K562 (cell line): Measurements from ENCODE around the gene NAP1L1. TPM values are rescaled to one million over a fixed set of nuclear protein-coding genes. Genes with fewer than 3 reads are reported as not detected.
A peak's percentile ranks its signal among the peaks of the same experiment; 100 is the strongest.

Experiments
- ARNT ChIP-seq, 2 experiments: fragments of 450-650 bp; IDR thresholded peaks; 2 replicates each; pipeline ENCODE4 v1.6.1; 2016; ENCODE audit warnings: mild to moderate bottlenecking in 1 of 2
- BHLHE40 ChIP-seq: IDR thresholded peaks from 2 replicates; pipeline ENCODE4 v1.6.1; 2011; ENCODE audit warnings: low read length, improper control_type of control experiment
- FOXA3 ChIP-seq, 2 experiments: fragments of 450-650 bp in 1 of 2; sonication (generic) in 1 of 2; formaldehyde crosslinking; IDR thresholded peaks in 1 of 2; conservative IDR thresholded peaks in 1 of 2; 2 replicates each; pipeline versions ENCODE4 v1.4.0 to v1.8.0; 2020 to 2022; ENCODE audit warnings: mild to moderate bottlenecking in 2 of 2, missing genetic modification reagents in 1 of 2
- FOXP1 ChIP-seq: sonication (generic); formaldehyde crosslinking; IDR thresholded peaks from 2 replicates; pipeline ENCODE4 v1.8.0; 2022; ENCODE audit warnings: mild to moderate bottlenecking, missing genetic modification reagents
- JUN ChIP-seq, 2 experiments: sonication (generic) in 1 of 2; formaldehyde crosslinking in 1 of 2; IDR thresholded peaks; 2 replicates each; pipeline versions ENCODE4 v1.6.1 to v1.8.0; 2012 to 2022; ENCODE audit warnings: borderline replicate concordance in 2 of 2, mild to moderate bottlenecking in 2 of 2, improper control_type of control experiment in 1 of 2, low read depth in 1 of 2, low read length in 1 of 2, missing genetic modification reagents in 1 of 2
- KAT8 ChIP-seq: fragments of 450-650 bp; IDR thresholded peaks from 2 replicates; pipeline ENCODE4 v1.6.1; 2016; ENCODE audit warnings: low read depth, mild to moderate bottlenecking
- KLF1 ChIP-seq: fragments of 450-650 bp; IDR thresholded peaks from 2 replicates; pipeline ENCODE4 v1.6.1; 2016; ENCODE audit warnings: missing genetic modification characterization, missing compliant biosample characterization
- LARP7 ChIP-seq: fragments of 450-650 bp; IDR thresholded peaks from 2 replicates; pipeline ENCODE4 v1.6.1; 2016
- LEF1 ChIP-seq: fragments of 450-650 bp; IDR thresholded peaks from 2 replicates; pipeline ENCODE4 v1.6.1; 2016; ENCODE audit warnings: mild to moderate bottlenecking
- NFE2 ChIP-seq: IDR thresholded peaks from 2 replicates; pipeline ENCODE4 v1.6.1; 2014; ENCODE audit warnings: antibody characterized with exemption, low read depth
- RBBP5 ChIP-seq: fragments of 200-600 bp; sonication (generic); IDR thresholded peaks from 2 replicates; pipeline ENCODE4 v1.6.1; 2012; ENCODE audit warnings: borderline replicate concordance, mild to moderate bottlenecking, low read length, control low read depth, inconsistent platforms; ENCODE audit not compliant: insufficient read depth, poor library complexity, severe bottlenecking
- SAP30 ChIP-seq: fragments of 200-600 bp; sonication (generic); IDR thresholded peaks from 2 replicates; pipeline ENCODE4 v1.6.1; 2012; ENCODE audit warnings: borderline replicate concordance, low read depth, mild to moderate bottlenecking, moderate library complexity, low read length, control low read depth, inconsistent platforms; ENCODE audit not compliant: insufficient read depth, poor library complexity, severe bottlenecking
- SLC30A9 ChIP-seq: fragments of 250-450 bp; sonication (Bioruptor Pico); IDR thresholded peaks from 2 replicates; pipeline ENCODE4 v1.8.0; 2022; ENCODE audit warnings: mild to moderate bottlenecking, moderate library complexity
- SMARCA4 ChIP-seq: fragments of 450-650 bp; IDR thresholded peaks from 2 replicates; pipeline ENCODE4 v1.6.1; 2016
- SRSF3 ChIP-seq: fragments of 200-400 bp; formaldehyde crosslinking; IDR thresholded peaks from 2 replicates; pipeline ENCODE4 v1.6.1; 2016; ENCODE audit warnings: mild to moderate bottlenecking, low read length, moderate library complexity; ENCODE audit not compliant: insufficient read depth
- YY1 ChIP-seq, 3 experiments: IDR thresholded peaks; 2 replicates each; pipeline ENCODE4 v1.6.1; 2011; ENCODE audit warnings: low read length in 2 of 3, mild to moderate bottlenecking in 2 of 3, moderate library complexity in 2 of 3, borderline replicate concordance in 1 of 3, control low read depth in 1 of 3, low read depth in 1 of 3; ENCODE audit not compliant: insufficient read depth in 3 of 3, insufficient replicate concordance in 2 of 3, control insufficient read depth in 1 of 3, insufficient read length in 1 of 3; ENCODE audit errors: extremely low read depth in 1 of 3
- ZFX ChIP-seq: sonication (generic); formaldehyde crosslinking; IDR thresholded peaks from 2 replicates; pipeline ENCODE4 v1.8.0; 2022; ENCODE audit warnings: mild to moderate bottlenecking, missing genetic modification reagents, moderate library complexity
- ZNF324 ChIP-seq: fragments of 250-450 bp; sonication (Bioruptor Pico); IDR thresholded peaks from 2 replicates; pipeline ENCODE4 v1.4.0; 2020; ENCODE audit warnings: mild to moderate bottlenecking
- polyA plus RNA-seq, 8 experiments: library from polyadenylated mRNA; depleted of rRNA in 4 of 8; stranded (reverse) in 5 of 8; unstranded in 3 of 8; fragments of >200 nt; fragmentation: Nextera tagmentation in 2 of 8; fragmentation: Illumina TruSeq in 1 of 8; extraction: Ambion mirVana in 2 of 8; extraction: Trizol in 1 of 8; gene quantifications; 2 replicates each; pipeline versions ENCODE4 v1.2.1 to v1.2.3, GENCODE V29; 2011 to 2014; ENCODE audit warnings: inconsistent platforms in 1 of 8, missing spikeins in 1 of 8
- total RNA-seq, 7 experiments: library from RNA; depleted of rRNA in 6 of 7; stranded (reverse); fragments of >200 nt in 6 of 7; fragmentation: Illumina TruSeq in 2 of 7; extraction: Trizol in 2 of 7; gene quantifications; 2 replicates each; pipeline versions ENCODE4 v1.2.1 to v1.2.3, GENCODE V29; 2011 to 2021; ENCODE audit warnings: low replicate concordance in 1 of 7
- TF ChIP-seq, protein P1 (sequence below): fragments of 250-450 bp; sonication (Bioruptor Pico); IDR thresholded peaks from 2 replicates; pipeline ENCODE4 v1.8.0; 2022; ENCODE audit warnings: inconsistent platforms, mild to moderate bottlenecking, moderate library complexity, borderline replicate concordance
- TF ChIP-seq, protein P2 (sequence below): sonication (generic); formaldehyde crosslinking; IDR thresholded peaks from 2 replicates; pipeline ENCODE4 v1.8.0; 2023; ENCODE audit warnings: mild to moderate bottlenecking, missing genetic modification reagents
- TF ChIP-seq, protein P3 (sequence below): fragments of 450-650 bp; IDR thresholded peaks from 2 replicates; pipeline ENCODE4 v1.6.1; 2016; ENCODE audit warnings: low read depth, mild to moderate bottlenecking, moderate library complexity
- TF ChIP-seq, protein P4 (sequence below), 2 experiments: fragments of 450-650 bp; IDR thresholded peaks; 2 replicates each; pipeline ENCODE4 v1.6.1; 2016

Gene NAP1L1
- total and polyA plus RNA-seq, 9 of the 15 experiments (the other 6 are each of a cell fraction or from before 2014, with no cell fraction given) = 287 to 747 (median 450) TPM

DNA sequence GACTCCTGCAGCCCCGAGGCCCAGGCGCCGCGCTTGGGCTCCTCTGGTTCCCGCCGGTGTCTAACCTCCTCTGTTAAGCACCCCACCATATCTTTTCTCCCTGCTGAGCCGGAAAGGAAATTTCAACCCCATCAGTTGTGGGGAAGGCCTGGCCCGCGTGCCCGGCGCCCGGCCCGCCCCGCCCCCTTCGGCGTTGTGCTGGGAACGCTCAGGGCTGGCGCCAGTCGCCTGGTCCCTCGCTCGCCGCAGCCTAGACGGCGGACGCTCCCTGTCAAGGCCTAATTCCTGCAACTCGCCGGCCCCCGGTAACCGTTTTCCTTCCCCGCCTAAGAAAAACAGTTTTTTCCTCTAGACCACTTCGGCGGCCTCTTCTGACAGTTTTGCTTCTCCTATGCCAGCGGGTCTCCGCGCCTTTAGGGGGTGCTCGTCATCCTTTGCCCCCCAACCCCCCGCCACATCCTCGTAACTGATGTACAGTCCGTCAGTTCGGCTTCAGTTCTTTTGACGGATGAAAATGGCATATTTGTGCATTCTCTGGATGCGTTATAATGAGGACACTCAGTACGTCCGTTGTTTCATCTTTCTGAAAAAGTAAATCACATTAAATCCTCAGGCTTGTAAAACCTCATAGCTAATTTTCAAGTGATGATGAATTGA, 506 bp upstream of the NAP1L1 start (continued):
- TF ChIP-seq, protein P1, sequence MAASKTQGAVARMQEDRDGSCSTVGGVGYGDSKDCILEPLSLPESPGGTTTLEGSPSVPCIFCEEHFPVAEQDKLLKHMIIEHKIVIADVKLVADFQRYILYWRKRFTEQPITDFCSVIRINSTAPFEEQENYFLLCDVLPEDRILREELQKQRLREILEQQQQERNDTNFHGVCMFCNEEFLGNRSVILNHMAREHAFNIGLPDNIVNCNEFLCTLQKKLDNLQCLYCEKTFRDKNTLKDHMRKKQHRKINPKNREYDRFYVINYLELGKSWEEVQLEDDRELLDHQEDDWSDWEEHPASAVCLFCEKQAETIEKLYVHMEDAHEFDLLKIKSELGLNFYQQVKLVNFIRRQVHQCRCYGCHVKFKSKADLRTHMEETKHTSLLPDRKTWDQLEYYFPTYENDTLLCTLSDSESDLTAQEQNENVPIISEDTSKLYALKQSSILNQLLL (CRISPR knock-in tag) = no peak
- TF ChIP-seq SRSF3 (no peak), RBBP5 (peak; percentile 12), ZFX (CRISPR knock-in tag) (0 out of 2 replicates have a peak, but pooled peaks have one; percentile 25), LEF1 (no peak), FOXA3 (CRISPR knock-in tag; conservative IDR thresholded peaks at IDR 0.05 in 1 of 2, IDR thresholded peaks at IDR 0.05 in 1 of 2) (peak in 1 of 2 experiments; percentile 46; a peak in 1 of 4 replicates), FOXP1 (CRISPR knock-in tag) (0 out of 2 replicates have a peak, but pooled peaks have one; percentile 53), KLF1 (no peak), SLC30A9 (no peak), KAT8 (no peak), SAP30 (peak; percentile 42), JUN (IDR thresholded peaks at IDR 0.05; ENCODE audit: borderline replicate concordance, low read depth, low read length) (no peak), JUN (CRISPR knock-in tag; IDR thresholded peaks at IDR 0.05; ENCODE audit: borderline replicate concordance) (0 out of 2 replicates have a peak, but pooled peaks have one; percentile 15), ARNT (IDR thresholded peaks at IDR 0.05) (0 out of 4 replicates have a peak, but pooled peaks of 1 of the 2 experiments have one; percentile 20), BHLHE40 (peak; percentile 27; the same call in 1 of the 2 replicates), SMARCA4 (no peak), NFE2 (no peak), ZNF324 (CRISPR knock-in tag) (no peak), YY1 (IDR thresholded peaks at IDR 0.05; ENCODE audit: borderline replicate concordance in 1 of 3, control insufficient read depth in 1 of 3, extremely low read depth in 1 of 3, insufficient read depth in 3 of 3, insufficient read length in 1 of 3, insufficient replicate concordance in 2 of 3, low read depth in 1 of 3, low read length in 2 of 3) (peak in 1 of 3 experiments; percentile 49), LARP7 (no peak)
- TF ChIP-seq, protein P2, sequence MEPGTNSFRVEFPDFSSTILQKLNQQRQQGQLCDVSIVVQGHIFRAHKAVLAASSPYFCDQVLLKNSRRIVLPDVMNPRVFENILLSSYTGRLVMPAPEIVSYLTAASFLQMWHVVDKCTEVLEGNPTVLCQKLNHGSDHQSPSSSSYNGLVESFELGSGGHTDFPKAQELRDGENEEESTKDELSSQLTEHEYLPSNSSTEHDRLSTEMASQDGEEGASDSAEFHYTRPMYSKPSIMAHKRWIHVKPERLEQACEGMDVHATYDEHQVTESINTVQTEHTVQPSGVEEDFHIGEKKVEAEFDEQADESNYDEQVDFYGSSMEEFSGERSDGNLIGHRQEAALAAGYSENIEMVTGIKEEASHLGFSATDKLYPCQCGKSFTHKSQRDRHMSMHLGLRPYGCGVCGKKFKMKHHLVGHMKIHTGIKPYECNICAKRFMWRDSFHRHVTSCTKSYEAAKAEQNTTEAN (CRISPR knock-in tag) = no peak
- TF ChIP-seq, protein P3, sequence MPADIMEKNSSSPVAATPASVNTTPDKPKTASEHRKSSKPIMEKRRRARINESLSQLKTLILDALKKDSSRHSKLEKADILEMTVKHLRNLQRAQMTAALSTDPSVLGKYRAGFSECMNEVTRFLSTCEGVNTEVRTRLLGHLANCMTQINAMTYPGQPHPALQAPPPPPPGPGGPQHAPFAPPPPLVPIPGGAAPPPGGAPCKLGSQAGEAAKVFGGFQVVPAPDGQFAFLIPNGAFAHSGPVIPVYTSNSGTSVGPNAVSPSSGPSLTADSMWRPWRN = no peak
- TF ChIP-seq, protein P4, sequence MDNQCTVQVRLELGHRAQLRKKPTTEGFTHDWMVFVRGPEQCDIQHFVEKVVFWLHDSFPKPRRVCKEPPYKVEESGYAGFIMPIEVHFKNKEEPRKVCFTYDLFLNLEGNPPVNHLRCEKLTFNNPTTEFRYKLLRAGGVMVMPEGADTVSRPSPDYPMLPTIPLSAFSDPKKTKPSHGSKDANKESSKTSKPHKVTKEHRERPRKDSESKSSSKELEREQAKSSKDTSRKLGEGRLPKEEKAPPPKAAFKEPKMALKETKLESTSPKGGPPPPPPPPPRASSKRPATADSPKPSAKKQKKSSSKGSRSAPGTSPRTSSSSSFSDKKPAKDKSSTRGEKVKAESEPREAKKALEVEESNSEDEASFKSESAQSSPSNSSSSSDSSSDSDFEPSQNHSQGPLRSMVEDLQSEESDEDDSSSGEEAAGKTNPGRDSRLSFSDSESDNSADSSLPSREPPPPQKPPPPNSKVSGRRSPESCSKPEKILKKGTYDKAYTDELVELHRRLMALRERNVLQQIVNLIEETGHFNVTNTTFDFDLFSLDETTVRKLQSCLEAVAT (IDR thresholded peaks at IDR 0.05) = no peak
